Sigmoid colon (tissue), 7 donors: Measurements from ENCODE around the gene ADAM10. TPM values are rescaled to one million over a fixed set of nuclear protein-coding genes. Genes with fewer than 3 reads are reported as not detected.

ENCODE experiments used
- DNase-seq: peaks from one replicate; pipeline ENCODE4 v3.0.0-alpha.2; 2019
- H3K27ac ChIP-seq, 4 donors: fragments of 200-600 bp; sonication (generic); one replicate each; pipeline ENCODE4 v1.5.1; 2016 to 2019; ENCODE audit warnings: mild to moderate bottlenecking in 1 of 4
- H3K27me3 ChIP-seq, 3 donors: fragments of 200-600 bp; sonication (generic); one replicate each; pipeline ENCODE4 v1.5.1; 2019; ENCODE audit warnings: mild to moderate bottlenecking in 1 of 3
- H3K36me3 ChIP-seq, 4 donors: fragments of 200-600 bp; sonication (generic); one replicate each; pipeline ENCODE4 v1.5.1; 2016 to 2019
- H3K4me1 ChIP-seq, 4 donors: fragments of 200-600 bp; sonication (generic); one replicate each; pipeline ENCODE4 v1.5.1; 2017 to 2019
- H3K4me3 ChIP-seq, 4 donors: fragments of 200-600 bp; sonication (generic); one replicate each; pipeline ENCODE4 v1.5.1; 2017 to 2019; ENCODE audit warnings: mild to moderate bottlenecking in 2 of 4, moderate library complexity in 1 of 4
- H3K9me3 ChIP-seq, 4 donors: fragments of 200-600 bp in 3 of 4; sonication (generic) in 3 of 4; one replicate each; pipeline versions ENCODE4 v1.5.1 to v1.6.1; 2013 to 2019
- EP300 ChIP-seq, 4 donors: sonication (generic); formaldehyde crosslinking; IDR thresholded peaks; one replicate each; pipeline ENCODE4 v1.6.1; 2017; ENCODE audit warnings: antibody characterized with exemption in 4 of 4
- POLR2A ChIP-seq, 2 donors: fragments of 450-650 bp; IDR thresholded peaks; one replicate each; pipeline ENCODE4 v1.6.1; 2016; ENCODE audit warnings: antibody characterized with exemption in 2 of 2, mild to moderate bottlenecking in 2 of 2, moderate library complexity in 2 of 2
- POLR2AphosphoS5 ChIP-seq, 4 donors: sonication (generic); formaldehyde crosslinking; IDR thresholded peaks; one replicate each; pipeline ENCODE4 v1.6.1; 2017; ENCODE audit warnings: antibody characterized with exemption in 4 of 4
- WGBS, 2 donors: extraction: QIAGEN DNeasy Blood & Tissue Kit; methylation state at CpG; one replicate each; pipeline ENCODE4 v1.1.7; 2013; 5-methylcytosine and 5-hydroxymethylcytosine counted together
- intact Hi-C: fragments of 100-400 bp; cut with DNase I; formaldehyde crosslinking; loops from one replicate; pipeline ENCODE4 v1.15.1; 2023
- polyA plus RNA-seq, 3 donors: library from polyadenylated mRNA; stranded (reverse); fragments of 200-250 nt; gene quantifications; one replicate each; pipeline ENCODE4 v1.2.3, GENCODE V29; 2013
- total RNA-seq, 4 donors: library from RNA; depleted of rRNA; stranded (reverse); fragments of >200 nt; gene quantifications; one replicate each; pipeline ENCODE4 v1.1.0, GENCODE V29; 2016
- TF ChIP-seq, protein P1 (sequence below), 4 experiments: fragments of 450-650 bp in 3 of 4; fragments of 200-600 bp in 1 of 4; IDR thresholded peaks; one replicate each; pipeline ENCODE4 v1.5.1; 2016 to 2019; ENCODE audit warnings: antibody characterized with exemption in 4 of 4, mild to moderate bottlenecking in 3 of 4, moderate library complexity in 2 of 4
- donor health status: healthy with polysubstance abuse.
- donor health status: Bipolar disorder and iron deficiency.
- donor health status: healthy.

ADAM10 gene
- total and polyA plus RNA-seq, 7 donors, result 6.6 to 70.9 (median 44.9) TPM

DNA sequence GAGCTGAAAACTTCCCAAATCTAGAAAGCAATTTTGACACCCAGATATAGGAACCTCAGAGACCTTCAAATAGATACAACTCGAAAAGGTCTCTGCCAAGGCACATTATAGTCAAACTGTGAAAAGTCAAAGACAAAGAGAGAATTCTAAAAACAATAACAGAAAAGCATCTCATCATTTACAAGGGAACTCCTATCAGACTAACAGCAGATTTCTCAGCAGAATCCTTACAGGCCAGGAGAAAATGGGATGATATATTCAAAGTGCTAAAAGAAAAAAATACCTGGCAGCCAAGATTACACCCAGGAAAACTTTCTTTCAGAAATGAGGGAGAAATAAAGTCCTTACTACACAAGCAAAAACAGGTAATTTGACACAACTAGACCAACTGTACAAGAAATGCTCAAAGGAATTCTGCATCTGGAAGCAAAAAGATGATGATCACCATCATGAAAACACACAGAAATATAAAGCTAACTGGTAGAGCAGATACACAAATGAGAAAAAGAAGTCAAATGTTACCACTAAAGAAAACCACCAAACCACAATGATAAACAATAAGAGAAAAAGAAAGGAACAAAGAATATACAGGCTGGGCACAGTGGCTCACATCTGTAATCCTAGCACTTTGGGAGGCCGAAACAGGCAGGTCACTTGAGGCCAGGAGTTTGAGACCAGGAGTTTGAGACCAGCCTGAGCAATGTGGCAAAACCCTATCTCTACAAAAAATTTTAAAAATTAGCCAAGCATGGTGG, 50.4 kb downstream of the ADAM10 start:
- Histone ChIP-seq H3K4me3 (no peak overlapping the region), H3K4me1 (peaks cover 0 to 14% (median 5%) of the 10 kb centered on the region in 4 donors), H3K36me3 (no peaks in the 10 kb centered on the region), H3K27ac (no peak overlapping the region), H3K27me3 (no peaks in the 10 kb centered on the region), H3K9me3 (no peaks in the 10 kb centered on the region)
- no peak for DNase-seq
- WGBS, 2 donors, result 84 to 90% methylated on average over 2 of the region's 2 CpGs
- intact Hi-C loops, result no loop called here
- TF ChIP-seq EP300 (IDR thresholded peaks at IDR 0.05), result no peak

DNA sequence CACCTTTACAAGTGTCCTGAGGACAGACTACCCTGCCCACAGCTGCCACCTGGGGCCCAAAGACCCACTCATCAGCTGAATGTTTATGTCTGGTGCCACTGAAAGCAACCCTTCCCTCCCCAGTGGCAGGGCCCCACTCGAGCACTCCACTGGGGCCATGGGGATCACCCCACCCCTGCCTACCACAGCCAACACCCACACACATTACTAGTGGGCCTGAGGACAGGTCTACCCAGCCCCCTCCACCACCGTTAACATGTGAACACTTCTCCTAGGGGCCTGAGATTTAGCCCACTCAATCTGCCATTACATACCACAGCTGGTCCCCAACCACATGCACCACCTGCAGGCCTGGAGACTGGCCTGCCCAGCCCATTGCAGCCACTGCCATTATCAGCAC, 52.3 kb downstream of the ADAM10 start:
- Histone ChIP-seq H3K9me3 (no peaks in the 10 kb centered on the region), H3K36me3 (no peaks in the 10 kb centered on the region), H3K4me3 (no peak overlapping the region), H3K27me3 (no peaks in the 10 kb centered on the region), H3K27ac (no peak overlapping the region), H3K4me1 (peaks cover 0 to 10% (median 5%) of the 10 kb centered on the region in 4 donors)
- intact Hi-C loops, result no loop called here
- 94 to 99% methylated on average over 2 of the region's 2 CpGs for WGBS, 2 donors
- TF ChIP-seq, protein P1, sequence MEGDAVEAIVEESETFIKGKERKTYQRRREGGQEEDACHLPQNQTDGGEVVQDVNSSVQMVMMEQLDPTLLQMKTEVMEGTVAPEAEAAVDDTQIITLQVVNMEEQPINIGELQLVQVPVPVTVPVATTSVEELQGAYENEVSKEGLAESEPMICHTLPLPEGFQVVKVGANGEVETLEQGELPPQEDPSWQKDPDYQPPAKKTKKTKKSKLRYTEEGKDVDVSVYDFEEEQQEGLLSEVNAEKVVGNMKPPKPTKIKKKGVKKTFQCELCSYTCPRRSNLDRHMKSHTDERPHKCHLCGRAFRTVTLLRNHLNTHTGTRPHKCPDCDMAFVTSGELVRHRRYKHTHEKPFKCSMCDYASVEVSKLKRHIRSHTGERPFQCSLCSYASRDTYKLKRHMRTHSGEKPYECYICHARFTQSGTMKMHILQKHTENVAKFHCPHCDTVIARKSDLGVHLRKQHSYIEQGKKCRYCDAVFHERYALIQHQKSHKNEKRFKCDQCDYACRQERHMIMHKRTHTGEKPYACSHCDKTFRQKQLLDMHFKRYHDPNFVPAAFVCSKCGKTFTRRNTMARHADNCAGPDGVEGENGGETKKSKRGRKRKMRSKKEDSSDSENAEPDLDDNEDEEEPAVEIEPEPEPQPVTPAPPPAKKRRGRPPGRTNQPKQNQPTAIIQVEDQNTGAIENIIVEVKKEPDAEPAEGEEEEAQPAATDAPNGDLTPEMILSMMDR (IDR thresholded peaks at IDR 0.05), result no peak
- TF ChIP-seq EP300 (IDR thresholded peaks at IDR 0.05) (no peak), POLR2A (IDR thresholded peaks at IDR 0.05) (no peak), POLR2AphosphoS5 (IDR thresholded peaks at IDR 0.05) (no peak)
- no peak for DNase-seq

DNA sequence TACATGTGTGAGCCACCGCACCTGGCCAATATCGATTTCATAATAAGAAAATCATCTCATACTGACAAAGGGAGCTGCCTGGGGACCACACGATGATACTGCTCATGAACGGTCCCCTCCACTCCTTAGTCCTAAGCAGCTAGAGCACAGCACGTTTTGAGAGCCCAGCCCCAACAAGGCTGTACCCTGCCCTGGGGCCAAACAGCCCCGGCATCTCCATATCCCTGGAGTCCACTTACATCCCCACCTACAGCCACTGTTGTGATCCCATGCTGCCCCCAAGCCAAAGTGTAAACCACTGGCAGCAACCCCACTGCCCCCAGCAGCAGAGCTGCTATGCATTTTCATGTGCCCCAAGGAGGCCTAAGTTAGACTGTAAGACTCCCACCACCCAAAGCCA, 52.8 kb downstream of the ADAM10 start:
- Histone ChIP-seq H3K27ac (no peak overlapping the region), H3K27me3 (no peaks in the 10 kb centered on the region), H3K9me3 (no peaks in the 10 kb centered on the region), H3K4me3 (no peak overlapping the region), H3K4me1 (peaks cover 0 to 10% (median 5%) of the 10 kb centered on the region in 4 donors), H3K36me3 (no peaks in the 10 kb centered on the region)
- no peak for DNase-seq
- WGBS, 2 donors, result 97 to 98% methylated on average over 6 of the region's 6 CpGs
- intact Hi-C loops, result no loop called here
- TF ChIP-seq POLR2A (IDR thresholded peaks at IDR 0.05), result no peak
- TF ChIP-seq EP300 (IDR thresholded peaks at IDR 0.05), result no peak
- TF ChIP-seq POLR2AphosphoS5 (IDR thresholded peaks at IDR 0.05), result no peak
- TF ChIP-seq, protein P1 (IDR thresholded peaks at IDR 0.05), result no peak

DNA sequence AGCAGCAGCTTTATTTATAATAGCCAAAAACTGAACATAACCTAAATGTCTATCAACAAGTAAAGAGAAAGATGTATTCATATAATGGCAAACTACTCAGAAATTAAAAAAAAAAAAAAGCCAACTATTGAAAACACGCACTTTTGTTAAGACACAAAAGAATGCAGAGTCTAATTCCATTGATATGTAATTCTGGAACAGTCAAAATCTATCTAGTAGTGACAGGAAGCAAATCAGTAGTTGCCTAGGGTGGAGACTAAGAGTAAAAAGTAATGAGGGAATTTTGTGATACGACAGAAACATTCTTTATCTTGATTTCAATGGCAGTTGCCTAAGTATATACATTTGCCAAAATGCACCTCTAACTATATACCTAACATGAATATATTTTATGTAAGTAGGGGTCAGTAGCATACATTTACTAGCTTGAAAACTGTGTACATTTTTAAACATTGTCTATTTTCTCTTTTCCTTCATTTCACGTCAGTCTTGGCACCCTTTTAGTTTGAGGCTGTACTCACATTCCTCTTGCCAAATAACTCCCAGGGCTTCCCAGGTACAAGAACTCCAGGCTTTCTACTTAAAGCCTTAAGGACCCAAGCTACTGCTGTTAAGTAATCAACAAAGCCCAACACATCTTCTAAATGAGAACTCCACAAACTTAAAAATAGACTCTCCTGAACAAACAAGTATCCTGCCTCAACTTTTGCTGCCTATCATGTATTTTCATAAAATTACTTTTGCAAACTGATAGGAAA, 54.7 kb downstream of the ADAM10 start:
- no peak for TF ChIP-seq POLR2A (IDR thresholded peaks at IDR 0.05)
- no peak for TF ChIP-seq POLR2AphosphoS5 (IDR thresholded peaks at IDR 0.05)
- TF ChIP-seq, protein P1 (IDR thresholded peaks at IDR 0.05), result no peak
- no peak for TF ChIP-seq EP300 (IDR thresholded peaks at IDR 0.05)
- no peak overlapping the region for H3K4me3 ChIP-seq
- no peak for DNase-seq
- no peaks in the 10 kb centered on the region for H3K27me3 ChIP-seq
- no peaks in the 10 kb centered on the region for H3K9me3 ChIP-seq
- intact Hi-C loops, result no loop called here
- peaks cover 0 to 19% (median 7%) of the 10 kb centered on the region in 4 donors for H3K4me1 ChIP-seq
- H3K36me3 ChIP-seq, result no peaks in the 10 kb centered on the region
- 76 to 77% methylated on average over 3 of the region's 3 CpGs for WGBS, 2 donors
- H3K27ac ChIP-seq, result no peak overlapping the region

DNA sequence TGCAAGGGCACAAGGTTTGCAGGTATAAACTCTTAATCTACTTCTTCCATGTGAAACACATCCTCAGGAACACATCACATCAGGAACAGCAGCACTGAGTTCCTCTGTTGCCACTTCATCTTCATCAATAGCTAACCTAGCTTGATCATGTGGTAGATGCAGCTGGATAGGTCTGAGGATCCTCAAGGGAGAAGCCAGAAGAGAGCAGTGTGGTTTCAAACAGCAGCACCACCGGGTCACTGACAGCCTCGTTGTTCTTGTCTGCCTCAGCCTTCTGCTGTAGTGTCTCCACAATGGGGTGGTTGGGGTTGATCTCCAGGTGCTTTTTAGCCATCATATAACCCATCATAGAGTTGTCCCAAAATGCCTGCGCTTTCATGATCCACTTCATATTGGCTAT, 58.8 kb downstream of the ADAM10 start:
- WGBS, 2 donors, result 65 to 90% methylated on average over 3 of the region's 3 CpGs
- Histone ChIP-seq H3K36me3 (no peaks in the 10 kb centered on the region), H3K4me3 (no peak overlapping the region), H3K9me3 (no peaks in the 10 kb centered on the region), H3K27ac (no peak overlapping the region), H3K4me1 (peaks cover 0 to 19% (median 7%) of the 10 kb centered on the region in 4 donors), H3K27me3 (no peaks in the 10 kb centered on the region)
- TF ChIP-seq POLR2A (IDR thresholded peaks at IDR 0.05) (no peak), EP300 (IDR thresholded peaks at IDR 0.05) (no peak), POLR2AphosphoS5 (IDR thresholded peaks at IDR 0.05) (no peak)
- TF ChIP-seq, protein P1 (IDR thresholded peaks at IDR 0.05), result no peak
- DNase-seq, result no peak
- intact Hi-C loops, result no loop called here
